Fibroblast of lung (primary cell): Measurements from ENCODE around the gene RFX2.

Experiments
- EZH2 ChIP-seq: IDR thresholded peaks from 2 replicates; pipeline ENCODE4 v1.5.1; 2012; ENCODE audit warnings: low read length, control low read depth, mild to moderate bottlenecking; ENCODE audit errors: missing control alignments
- TF ChIP-seq, protein P1 (sequence below), 2 donors: IDR thresholded peaks in 1 of 2; conservative IDR thresholded peaks in 1 of 2; 1 replicate in 1 of 2; 2 replicates in 1 of 2; pipeline ENCODE4 v1.5.1; 2011 to 2012; ENCODE audit warnings: low read length in 2 of 2, control low read depth in 1 of 2, inconsistent platforms in 1 of 2, low read depth in 1 of 2, mild to moderate bottlenecking in 1 of 2

DNA sequence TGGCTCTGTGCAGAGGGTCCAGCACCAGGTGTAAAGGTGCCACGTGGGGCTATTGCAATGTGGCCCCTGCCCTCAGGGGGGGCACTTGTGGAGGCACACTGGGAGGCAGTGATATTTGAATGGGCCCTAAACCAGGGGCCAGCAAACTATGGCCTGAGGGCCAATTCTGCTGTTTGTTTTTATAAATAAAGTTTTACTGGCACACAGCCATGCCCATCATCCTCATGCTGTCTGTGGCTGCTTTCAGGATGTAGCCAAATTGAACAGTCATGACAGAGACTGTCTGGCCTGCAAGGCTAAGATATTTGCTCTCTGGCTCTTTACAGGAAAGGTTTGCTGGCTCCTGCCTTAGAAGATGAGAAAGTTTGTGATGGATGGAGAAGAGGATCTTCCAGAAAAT is 98.5 kb downstream of the RFX2 start:
- TF ChIP-seq EZH2 = no peak
- TF ChIP-seq, protein P1, sequence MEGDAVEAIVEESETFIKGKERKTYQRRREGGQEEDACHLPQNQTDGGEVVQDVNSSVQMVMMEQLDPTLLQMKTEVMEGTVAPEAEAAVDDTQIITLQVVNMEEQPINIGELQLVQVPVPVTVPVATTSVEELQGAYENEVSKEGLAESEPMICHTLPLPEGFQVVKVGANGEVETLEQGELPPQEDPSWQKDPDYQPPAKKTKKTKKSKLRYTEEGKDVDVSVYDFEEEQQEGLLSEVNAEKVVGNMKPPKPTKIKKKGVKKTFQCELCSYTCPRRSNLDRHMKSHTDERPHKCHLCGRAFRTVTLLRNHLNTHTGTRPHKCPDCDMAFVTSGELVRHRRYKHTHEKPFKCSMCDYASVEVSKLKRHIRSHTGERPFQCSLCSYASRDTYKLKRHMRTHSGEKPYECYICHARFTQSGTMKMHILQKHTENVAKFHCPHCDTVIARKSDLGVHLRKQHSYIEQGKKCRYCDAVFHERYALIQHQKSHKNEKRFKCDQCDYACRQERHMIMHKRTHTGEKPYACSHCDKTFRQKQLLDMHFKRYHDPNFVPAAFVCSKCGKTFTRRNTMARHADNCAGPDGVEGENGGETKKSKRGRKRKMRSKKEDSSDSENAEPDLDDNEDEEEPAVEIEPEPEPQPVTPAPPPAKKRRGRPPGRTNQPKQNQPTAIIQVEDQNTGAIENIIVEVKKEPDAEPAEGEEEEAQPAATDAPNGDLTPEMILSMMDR (conservative IDR thresholded peaks at IDR 0.05 in 1 of 2, IDR thresholded peaks at IDR 0.05 in 1 of 2; ENCODE audit: low read depth in 1 of 2, low read length in 2 of 2) = no peak
